Neural cell (in vitro differentiated cells): Measurements from ENCODE around the gene HIBCH. TPM values are rescaled to one million over a fixed set of nuclear protein-coding genes. Genes with fewer than 3 reads are reported as not detected.

ENCODE experiments used
- H2AFZ ChIP-seq: fragments of 200-600, 300-800 bp; sonication (generic), shearing (Covaris generic); 2 replicates; pipeline ENCODE4 v1.6.0; 2014; ENCODE audit warnings: low read depth, mild to moderate bottlenecking, antibody characterized with exemption, low read length, moderate library complexity
- H3F3A ChIP-seq: fragments of 200-600 bp; shearing (Covaris generic); 2 replicates; pipeline ENCODE4 v1.6.1; 2016; ENCODE audit warnings: mild to moderate bottlenecking, moderate library complexity, mixed read lengths, antibody characterized with exemption, low read length; ENCODE audit not compliant: insufficient read depth, poor library complexity, severe bottlenecking
- H3K27ac ChIP-seq: fragments of 200-600, 300-800 bp; sonication (generic), shearing (Covaris generic); 2 replicates; pipeline ENCODE4 v1.5.1; 2014; ENCODE audit warnings: mild to moderate bottlenecking, low read length, moderate library complexity
- H3K27me3 ChIP-seq: fragments of 300-800, 200-600 bp; sonication (generic), shearing (Covaris generic); 2 replicates; pipeline ENCODE4 v1.6.0; 2014; ENCODE audit warnings: mild to moderate bottlenecking, low read depth, low read length, moderate library complexity; ENCODE audit not compliant: insufficient read depth
- H3K36me3 ChIP-seq: fragments of 300-800, 200-600 bp; sonication (generic), shearing (Covaris generic); 2 replicates; pipeline ENCODE4 v1.5.1; 2014; ENCODE audit warnings: mild to moderate bottlenecking, antibody characterized with exemption, low read length, moderate library complexity; ENCODE audit not compliant: insufficient read depth
- H3K4me2 ChIP-seq: fragments of 300-800, 200-600 bp; sonication (generic), shearing (Covaris generic); 2 replicates; pipeline ENCODE4 v1.6.0; 2014; ENCODE audit warnings: mild to moderate bottlenecking, low read length
- H3K4me3 ChIP-seq: fragments of 300-800, 200-600 bp; sonication (generic), shearing (Covaris generic); 2 replicates; pipeline ENCODE4 v1.5.1; 2014; ENCODE audit warnings: mild to moderate bottlenecking, low read length, moderate library complexity
- H3K79me2 ChIP-seq: fragments of 200-600 bp; shearing (Covaris generic); replicated peaks from 2 replicates; pipeline ENCODE4 v1.6.0; 2014; ENCODE audit warnings: mild to moderate bottlenecking, low read length, moderate library complexity; ENCODE audit not compliant: insufficient read depth
- H3K9ac ChIP-seq: fragments of 300-800, 200-600 bp; sonication (generic), shearing (Covaris generic); 2 replicates; pipeline ENCODE4 v1.6.1; 2016; ENCODE audit warnings: mild to moderate bottlenecking, low read length, mixed read lengths
- H3K9me2 ChIP-seq: fragments of 200-600 bp; shearing (Covaris generic); 2 replicates; pipeline ENCODE4 v1.6.1; 2016; ENCODE audit warnings: mild to moderate bottlenecking, low read length, mixed read lengths; ENCODE audit not compliant: insufficient read depth
- H3K9me3 ChIP-seq: fragments of 200-600, 300-800 bp; sonication (generic), shearing (Covaris generic); 2 replicates; pipeline ENCODE4 v1.6.1; 2016; ENCODE audit warnings: mild to moderate bottlenecking, mixed run types, low read length, moderate library complexity, mixed read lengths
- H4K20me1 ChIP-seq: fragments of 200-600 bp; shearing (Covaris generic); 2 replicates; pipeline ENCODE4 v1.6.1; 2016; ENCODE audit warnings: mild to moderate bottlenecking, mixed run types; ENCODE audit not compliant: insufficient read depth
- EP300 ChIP-seq: fragments of 450-650 bp; conservative IDR thresholded peaks from 2 replicates; pipeline ENCODE4 v1.6.1; 2014; ENCODE audit warnings: antibody characterized with exemption, mild to moderate bottlenecking, moderate library complexity; ENCODE audit not compliant: poor library complexity, severe bottlenecking
- EZH2 ChIP-seq: fragments of 200-600, 300-800 bp; shearing (Covaris generic), sonication (generic); IDR thresholded peaks from 2 replicates; pipeline ENCODE4 v1.6.1; 2014; ENCODE audit warnings: antibody characterized with exemption, low read length, borderline replicate concordance, mild to moderate bottlenecking; ENCODE audit not compliant: insufficient read depth, poor library complexity, severe bottlenecking
- MXI1 ChIP-seq: fragments of 450-650 bp; conservative IDR thresholded peaks from 2 replicates; pipeline ENCODE4 v1.6.1; 2014; ENCODE audit warnings: antibody characterized with exemption, mild to moderate bottlenecking; ENCODE audit not compliant: poor library complexity, severe bottlenecking
- POLR2AphosphoS5 ChIP-seq: IDR thresholded peaks from 2 replicates; pipeline ENCODE4 v1.6.1; 2012
- RAD21 ChIP-seq: fragments of 450-650 bp; conservative IDR thresholded peaks from 2 replicates; pipeline ENCODE4 v1.6.1; 2014; ENCODE audit warnings: antibody characterized with exemption, mild to moderate bottlenecking, moderate library complexity
- SMC3 ChIP-seq: fragments of 450-650 bp; conservative IDR thresholded peaks from 2 replicates; pipeline ENCODE4 v1.6.1; 2014; ENCODE audit warnings: antibody characterized with exemption, mild to moderate bottlenecking, moderate library complexity; ENCODE audit not compliant: poor library complexity
- TAF1 ChIP-seq: IDR thresholded peaks from 2 replicates; pipeline ENCODE4 v1.6.1; 2012; ENCODE audit warnings: low read depth
- polyA plus RNA-seq: library from polyadenylated mRNA; depleted of rRNA; stranded (reverse); fragments of >200 nt; gene quantifications from 2 replicates; pipeline ENCODE4 v1.2.3, GENCODE V29; 2014
- TF ChIP-seq, protein P1 (sequence below): fragments of 450-650 bp; IDR thresholded peaks from 2 replicates; pipeline ENCODE4 v1.5.1; 2014; ENCODE audit warnings: antibody characterized with exemption, mild to moderate bottlenecking, moderate library complexity; ENCODE audit not compliant: poor library complexity, severe bottlenecking
- TF ChIP-seq, protein P2 (sequence below): IDR thresholded peaks from 2 replicates; pipeline ENCODE4 v1.6.1; 2012; ENCODE audit warnings: borderline replicate concordance

The HIBCH gene
- polyA plus RNA-seq, 1 donor from 2014 or later, result 17.8 TPM

DNA sequence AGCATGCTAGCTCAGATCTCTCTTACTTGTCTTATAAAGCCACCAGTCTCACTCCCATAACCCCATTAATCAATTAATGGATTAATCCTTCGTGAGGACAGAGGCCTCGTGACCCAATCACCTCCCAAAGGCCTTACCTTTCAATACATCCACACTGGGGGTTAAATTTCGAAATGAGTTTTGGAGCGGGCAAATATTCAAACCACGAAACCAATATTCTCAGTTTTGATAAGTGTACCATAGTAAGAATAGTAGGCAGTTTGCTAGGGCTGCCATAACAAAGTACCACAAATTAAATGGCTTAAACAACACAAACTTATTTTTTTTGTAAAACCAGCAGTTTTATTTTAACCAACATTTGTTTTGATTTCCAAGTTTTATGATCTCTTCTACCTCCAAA is 15.2 kb downstream of the HIBCH start:
- H4K20me1 ChIP-seq, result no peaks in the 10 kb centered on the region
- H3K27me3 ChIP-seq, result no peaks in the 10 kb centered on the region
- no peak overlapping the region for H2AFZ ChIP-seq
- TF ChIP-seq, protein P1, sequence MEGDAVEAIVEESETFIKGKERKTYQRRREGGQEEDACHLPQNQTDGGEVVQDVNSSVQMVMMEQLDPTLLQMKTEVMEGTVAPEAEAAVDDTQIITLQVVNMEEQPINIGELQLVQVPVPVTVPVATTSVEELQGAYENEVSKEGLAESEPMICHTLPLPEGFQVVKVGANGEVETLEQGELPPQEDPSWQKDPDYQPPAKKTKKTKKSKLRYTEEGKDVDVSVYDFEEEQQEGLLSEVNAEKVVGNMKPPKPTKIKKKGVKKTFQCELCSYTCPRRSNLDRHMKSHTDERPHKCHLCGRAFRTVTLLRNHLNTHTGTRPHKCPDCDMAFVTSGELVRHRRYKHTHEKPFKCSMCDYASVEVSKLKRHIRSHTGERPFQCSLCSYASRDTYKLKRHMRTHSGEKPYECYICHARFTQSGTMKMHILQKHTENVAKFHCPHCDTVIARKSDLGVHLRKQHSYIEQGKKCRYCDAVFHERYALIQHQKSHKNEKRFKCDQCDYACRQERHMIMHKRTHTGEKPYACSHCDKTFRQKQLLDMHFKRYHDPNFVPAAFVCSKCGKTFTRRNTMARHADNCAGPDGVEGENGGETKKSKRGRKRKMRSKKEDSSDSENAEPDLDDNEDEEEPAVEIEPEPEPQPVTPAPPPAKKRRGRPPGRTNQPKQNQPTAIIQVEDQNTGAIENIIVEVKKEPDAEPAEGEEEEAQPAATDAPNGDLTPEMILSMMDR, result no peak
- TF ChIP-seq POLR2AphosphoS5 (no peak), SMC3 (no peak), EP300 (no peak), MXI1 (no peak)
- no peaks in the 10 kb centered on the region for H3K36me3 ChIP-seq
- H3F3A ChIP-seq, result no peaks in the 10 kb centered on the region
- no peak overlapping the region for H3K27ac ChIP-seq
- H3K4me3 ChIP-seq, result no peak overlapping the region
- H3K9me3 ChIP-seq, result no peaks in the 10 kb centered on the region
- H3K9ac ChIP-seq, result no peak overlapping the region
- H3K4me2 ChIP-seq, result no peak overlapping the region
- H3K79me2 ChIP-seq, result no peaks in the 10 kb centered on the region
- no peaks in the 10 kb centered on the region for H3K9me2 ChIP-seq

DNA sequence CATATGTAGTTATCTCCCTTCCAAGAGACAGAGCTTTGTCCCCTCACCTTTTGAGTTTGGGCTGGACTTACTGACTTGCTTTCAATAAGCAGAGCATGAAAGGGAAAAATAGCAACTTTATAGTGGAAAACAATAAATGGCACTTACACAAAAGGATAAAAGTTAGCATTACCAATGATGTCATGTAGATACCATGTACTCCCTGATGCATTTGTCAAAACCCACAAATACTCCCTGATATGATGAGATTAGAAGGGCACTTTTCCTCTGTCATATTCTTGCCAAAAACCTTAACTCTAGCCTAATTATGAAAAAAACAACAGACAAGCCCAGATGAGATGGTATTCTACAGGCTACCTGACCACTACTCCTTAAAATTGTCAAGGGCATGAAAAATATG is 16.0 kb downstream of the HIBCH start:
- H3K27ac ChIP-seq, result no peak overlapping the region
- no peak overlapping the region for H3K9ac ChIP-seq
- H3K79me2 ChIP-seq, result no peaks in the 10 kb centered on the region
- TF ChIP-seq EP300, result no peak
- TF ChIP-seq EZH2, result no peak
- TF ChIP-seq RAD21, result no peak
- no peak for TF ChIP-seq POLR2AphosphoS5
- no peak for TF ChIP-seq TAF1
- TF ChIP-seq MXI1, result no peak
- TF ChIP-seq, protein P1, result no peak
- TF ChIP-seq, protein P2, sequence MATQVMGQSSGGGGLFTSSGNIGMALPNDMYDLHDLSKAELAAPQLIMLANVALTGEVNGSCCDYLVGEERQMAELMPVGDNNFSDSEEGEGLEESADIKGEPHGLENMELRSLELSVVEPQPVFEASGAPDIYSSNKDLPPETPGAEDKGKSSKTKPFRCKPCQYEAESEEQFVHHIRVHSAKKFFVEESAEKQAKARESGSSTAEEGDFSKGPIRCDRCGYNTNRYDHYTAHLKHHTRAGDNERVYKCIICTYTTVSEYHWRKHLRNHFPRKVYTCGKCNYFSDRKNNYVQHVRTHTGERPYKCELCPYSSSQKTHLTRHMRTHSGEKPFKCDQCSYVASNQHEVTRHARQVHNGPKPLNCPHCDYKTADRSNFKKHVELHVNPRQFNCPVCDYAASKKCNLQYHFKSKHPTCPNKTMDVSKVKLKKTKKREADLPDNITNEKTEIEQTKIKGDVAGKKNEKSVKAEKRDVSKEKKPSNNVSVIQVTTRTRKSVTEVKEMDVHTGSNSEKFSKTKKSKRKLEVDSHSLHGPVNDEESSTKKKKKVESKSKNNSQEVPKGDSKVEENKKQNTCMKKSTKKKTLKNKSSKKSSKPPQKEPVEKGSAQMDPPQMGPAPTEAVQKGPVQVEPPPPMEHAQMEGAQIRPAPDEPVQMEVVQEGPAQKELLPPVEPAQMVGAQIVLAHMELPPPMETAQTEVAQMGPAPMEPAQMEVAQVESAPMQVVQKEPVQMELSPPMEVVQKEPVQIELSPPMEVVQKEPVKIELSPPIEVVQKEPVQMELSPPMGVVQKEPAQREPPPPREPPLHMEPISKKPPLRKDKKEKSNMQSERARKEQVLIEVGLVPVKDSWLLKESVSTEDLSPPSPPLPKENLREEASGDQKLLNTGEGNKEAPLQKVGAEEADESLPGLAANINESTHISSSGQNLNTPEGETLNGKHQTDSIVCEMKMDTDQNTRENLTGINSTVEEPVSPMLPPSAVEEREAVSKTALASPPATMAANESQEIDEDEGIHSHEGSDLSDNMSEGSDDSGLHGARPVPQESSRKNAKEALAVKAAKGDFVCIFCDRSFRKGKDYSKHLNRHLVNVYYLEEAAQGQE, result no peak
- no peak for TF ChIP-seq SMC3
- no peaks in the 10 kb centered on the region for H3K36me3 ChIP-seq
- H3K9me3 ChIP-seq, result no peaks in the 10 kb centered on the region
- H3K4me2 ChIP-seq, result no peak overlapping the region
- no peaks in the 10 kb centered on the region for H3K27me3 ChIP-seq
- H3F3A ChIP-seq, result no peaks in the 10 kb centered on the region
- no peak overlapping the region for H2AFZ ChIP-seq
- H4K20me1 ChIP-seq, result no peaks in the 10 kb centered on the region
- H3K4me3 ChIP-seq, result no peak overlapping the region
- no peaks in the 10 kb centered on the region for H3K9me2 ChIP-seq
